HG03045 (cell line): ENCODE data around the gene ROBO4.
A peak's percentile ranks its signal among the peaks of the same experiment; 100 is the strongest.

Experiments used
- ATAC-seq: cut with Tn5 transposase; IDR thresholded peaks from one replicate; pipeline ENCODE4 v1.9.1; 2021; ENCODE audit warnings: mild to moderate bottlenecking, moderate library complexity; ENCODE audit not compliant: unreplicated experiment

ROBO4 gene

GRCh38 chr11:124897674-124898262 is at the start of gene ROBO4:
Gene ROBO4 (minus strand): TSS chr11:124897865. CDS start chr11:124897795, 70 bp downstream.
- ATAC-seq: no peak

GRCh38 chr11:124946735-124947141 is 49.1 kb upstream of the ROBO4 start:
- ATAC-seq: no peak

GRCh38 chr11:124945826-124946225 is 48.2 kb upstream of the ROBO4 start:
- no peak for ATAC-seq

GRCh38 chr11:124944565-124944964 is 46.9 kb upstream of the ROBO4 start:
- ATAC-seq: no peak

GRCh38 chr11:124943741-124944140 is 46.1 kb upstream of the ROBO4 start:
- no peak for ATAC-seq

- no peak for ATAC-seq
These were observed 45.6 kb upstream of the ROBO4 start for GRCh38 chr11:124943254-124943616.

GRCh38 chr11:124942466-124943253 is 45.0 kb upstream of the ROBO4 start:
- no peak for ATAC-seq

GRCh38 chr11:124941703-124942102 is 44.0 kb upstream of the ROBO4 start:
- ATAC-seq: no peak

- ATAC-seq: no peak
These were observed 41.3 kb upstream of the ROBO4 start for GRCh38 chr11:124938970-124939369.

GRCh38 chr11:124938206-124938765 is 40.6 kb upstream of the ROBO4 start:
- ATAC-seq: no peak

- no peak for ATAC-seq
These were observed 39.8 kb upstream of the ROBO4 start for GRCh38 chr11:124937336-124937935.

- no peak for ATAC-seq
These were observed 38.2 kb upstream of the ROBO4 start, which contains the start of gene HEPACAM for GRCh38 chr11:124935548-124936514. Gene HEPACAM (minus strand): TSS chr11:124936047. CDS start chr11:124936006, 41 bp downstream.

GRCh38 chr11:124934862-124935547 is 37.3 kb upstream of the ROBO4 start:
- no peak for ATAC-seq

- ATAC-seq: peak; percentile 60
These were observed 33.1 kb upstream of the ROBO4 start for GRCh38 chr11:124930799-124931198.

GRCh38 chr11:124928942-124929665 is 31.4 kb upstream of the ROBO4 start:
- no peak for ATAC-seq

GRCh38 chr11:124923296-124923695 is 25.6 kb upstream of the ROBO4 start:
- ATAC-seq: no peak

- ATAC-seq: no peak
These were observed 25.2 kb upstream of the ROBO4 start for GRCh38 chr11:124922831-124923230.

- ATAC-seq: no peak
These were observed 23.4 kb upstream of the ROBO4 start for GRCh38 chr11:124920870-124921609.

GRCh38 chr11:124920356-124920755 is 22.7 kb upstream of the ROBO4 start:
- no peak for ATAC-seq
